Neural progenitor cell (in vitro differentiated cells): Measurements from ENCODE around the gene FFAR1.

Source experiments
- EZH2phosphoT487 ChIP-seq: fragments of 200-600 bp; sonication (generic); IDR thresholded peaks from 2 replicates; pipeline ENCODE4 v1.6.1; 2017; ENCODE audit warnings: antibody characterized with exemption
- TF ChIP-seq, protein P1 (sequence below): fragments of 200-600 bp; sonication (generic); IDR thresholded peaks from 2 replicates; pipeline ENCODE4 v1.5.1; 2017; ENCODE audit warnings: antibody characterized with exemption, mild to moderate bottlenecking

DNA sequence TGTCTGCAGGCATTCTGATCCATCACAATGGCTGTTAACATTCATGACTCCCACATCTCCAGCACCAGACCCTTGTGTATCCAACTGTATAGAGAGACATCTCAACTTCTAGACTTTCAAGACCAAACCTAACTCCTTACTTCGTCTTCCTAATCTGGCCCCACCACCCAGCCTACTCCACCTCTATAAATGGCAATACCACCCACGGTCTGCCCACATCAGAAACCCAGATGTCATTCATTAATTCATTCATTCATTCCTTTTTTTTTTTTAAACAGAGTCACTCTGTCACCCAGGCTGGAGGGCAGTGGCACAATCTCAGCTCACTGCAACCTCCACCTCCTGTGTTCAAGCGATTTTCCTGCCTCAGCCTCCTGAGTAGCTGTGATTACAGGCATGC is 33.6 kb downstream of the FFAR1 start:
- TF ChIP-seq, protein P1, sequence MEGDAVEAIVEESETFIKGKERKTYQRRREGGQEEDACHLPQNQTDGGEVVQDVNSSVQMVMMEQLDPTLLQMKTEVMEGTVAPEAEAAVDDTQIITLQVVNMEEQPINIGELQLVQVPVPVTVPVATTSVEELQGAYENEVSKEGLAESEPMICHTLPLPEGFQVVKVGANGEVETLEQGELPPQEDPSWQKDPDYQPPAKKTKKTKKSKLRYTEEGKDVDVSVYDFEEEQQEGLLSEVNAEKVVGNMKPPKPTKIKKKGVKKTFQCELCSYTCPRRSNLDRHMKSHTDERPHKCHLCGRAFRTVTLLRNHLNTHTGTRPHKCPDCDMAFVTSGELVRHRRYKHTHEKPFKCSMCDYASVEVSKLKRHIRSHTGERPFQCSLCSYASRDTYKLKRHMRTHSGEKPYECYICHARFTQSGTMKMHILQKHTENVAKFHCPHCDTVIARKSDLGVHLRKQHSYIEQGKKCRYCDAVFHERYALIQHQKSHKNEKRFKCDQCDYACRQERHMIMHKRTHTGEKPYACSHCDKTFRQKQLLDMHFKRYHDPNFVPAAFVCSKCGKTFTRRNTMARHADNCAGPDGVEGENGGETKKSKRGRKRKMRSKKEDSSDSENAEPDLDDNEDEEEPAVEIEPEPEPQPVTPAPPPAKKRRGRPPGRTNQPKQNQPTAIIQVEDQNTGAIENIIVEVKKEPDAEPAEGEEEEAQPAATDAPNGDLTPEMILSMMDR = no peak
- no peak for TF ChIP-seq EZH2phosphoT487
